ENCODE results near the gene GNG3. TPM values are rescaled to one million over a fixed set of nuclear protein-coding genes. Genes with fewer than 3 reads are reported as not detected.

The GNG3 gene
- total RNA-seq, 1 experiment from 2014 or later = not detected

DNA sequence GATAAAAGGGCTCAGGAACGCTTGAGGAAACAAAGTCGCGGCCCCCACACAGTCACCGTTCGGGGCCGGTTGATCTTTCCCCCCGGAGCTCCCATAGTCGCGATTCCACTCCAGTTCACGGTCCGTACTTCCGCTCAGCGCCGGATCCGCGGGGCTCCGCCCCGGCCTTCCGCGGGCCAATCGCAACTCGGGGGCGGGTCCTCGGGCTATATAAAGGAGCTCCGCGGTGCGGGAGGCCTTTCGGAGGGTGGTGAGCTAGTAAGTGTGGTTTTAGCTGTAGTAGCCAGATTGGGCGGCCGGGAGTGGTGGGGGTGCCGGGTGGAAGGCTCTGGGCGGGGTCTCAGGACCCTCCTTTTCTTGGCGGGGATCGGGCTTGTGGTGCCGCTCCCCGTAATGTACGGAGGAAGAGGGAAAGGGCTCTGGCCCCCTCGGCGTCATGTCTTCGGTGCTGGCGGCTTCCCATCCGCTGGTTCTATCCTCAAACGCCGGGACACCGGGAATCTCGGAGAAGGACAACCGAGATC, 42.3 kb upstream of the GNG3 start, which contains the start of the genes C11orf98 and CSKMT:
Gene C11orf98, minus strand, starts transcription at position 136 of the 524 bp plus-strand sequence. Its CDS starts 41 bp downstream, at position 95.
Gene CSKMT, plus strand, starts transcription at position 238 of the 524 bp plus-strand sequence. CDS start 568 bp downstream, outside the sequence.
- Histone ChIP-seq H3K9ac (ENCODE audit: low read length) (peak within 1 kb of the TSS; percentile 100), H3K27me3 (ENCODE audit: insufficient read depth, low read length) (no peaks in the 10 kb centered on the region), H3K9me3 (ENCODE audit: control insufficient read depth in 1 of 2, insufficient read depth in 1 of 2, low read depth in 1 of 2, low read length in 2 of 2) (no peaks in the 10 kb centered on the region), H4K20me1 (ENCODE audit: insufficient read depth) (no peaks in the 10 kb centered on the region), H3K79me2 (ENCODE audit: insufficient read depth, low read length) (peaks cover 56% of the 10 kb centered on the region), H2AFZ (ENCODE audit: low read depth, low read length, poor library complexity, severe bottlenecking) (no peak within 1 kb of the TSS), H3K27ac (ENCODE audit: low read depth, low read length) (peak within 1 kb of the TSS; percentile 96), H3K36me3 (ENCODE audit: control insufficient read depth in 1 of 2, insufficient read depth in 2 of 2, low read length in 2 of 2) (peaks cover 11 to 32% of the 10 kb centered on the region in 2 experiments; a peak in 3 of 4 replicates), H3K4me2 (ENCODE audit: low read length) (peak within 1 kb of the TSS; percentile 98), H3K4me1 (ENCODE audit: control insufficient read depth in 1 of 2, insufficient read depth in 2 of 2, low read length in 2 of 2) (peaks cover 24 to 43% of the 10 kb centered on the region in 2 experiments; a peak in 3 of 4 replicates), H3K9me2 (ENCODE audit: insufficient read depth) (no peaks in the 10 kb centered on the region), H3K4me3 (replicated peaks in 1 of 2; ENCODE audit: low read depth in 1 of 2, low read length in 2 of 2) (peak within 1 kb of the TSS; percentile 99)
- BruUV-seq (replicated peaks) = TSS peak; percentile 85
- intact Hi-C loops (cut with micrococcal nuclease) = no loop called here
- ATAC-seq = peak; percentile 81
- DNase-seq (ENCODE audit: low read depth, low spot score) = peak; percentile 84
- ChIA-PET CTCF (interaction anchor here (0.6 to 1.9 kb wide), 8 partner anchors 10 to 327 kb away, joined by 3 to 6 read pairs (median 4); partner anchors contain the start of genes INTS5 and TUT1), RAD21 (ENCODE audit: low non-redundant PET in 1 of 2, low total read pairs in 2 of 2, uncharacterized antibody in 2 of 2, unreplicated experiment in 2 of 2) (interaction anchor here in 1 of 2 experiments (1.7 kb wide), 1 partner anchor 12 kb away, joined by 6 read pairs; the partner anchor contains the start of gene INTS5), POLR2A (interaction anchor here (0.7 to 8.9 kb wide), 40 partner anchors 9 to 1523 kb away, joined by 3 to 195 read pairs (median 5); partner anchors contain the start of genes B3GAT3, EEF1G, GANAB and HNRNPUL2)
- TF ChIP-seq YY1 (IDR thresholded peaks at IDR 0.05; ENCODE audit: extremely low read depth, insufficient replicate concordance, low read depth, low read length) (peak; percentile 82), POLR2A (IDR thresholded peaks at IDR 0.05; ENCODE audit: borderline replicate concordance, extremely low read depth, insufficient read depth, insufficient read length) (peak; percentile 99), ZFX (IDR thresholded peaks at IDR 0.05) (peak; percentile 70; the same call in 1 of the 2 replicates), POLR2AphosphoS5 (IDR thresholded peaks at IDR 0.05; ENCODE audit: low read depth, low read length) (peak; percentile 100), SRF (IDR thresholded peaks at IDR 0.05; ENCODE audit: low read depth) (no peak)

DNA sequence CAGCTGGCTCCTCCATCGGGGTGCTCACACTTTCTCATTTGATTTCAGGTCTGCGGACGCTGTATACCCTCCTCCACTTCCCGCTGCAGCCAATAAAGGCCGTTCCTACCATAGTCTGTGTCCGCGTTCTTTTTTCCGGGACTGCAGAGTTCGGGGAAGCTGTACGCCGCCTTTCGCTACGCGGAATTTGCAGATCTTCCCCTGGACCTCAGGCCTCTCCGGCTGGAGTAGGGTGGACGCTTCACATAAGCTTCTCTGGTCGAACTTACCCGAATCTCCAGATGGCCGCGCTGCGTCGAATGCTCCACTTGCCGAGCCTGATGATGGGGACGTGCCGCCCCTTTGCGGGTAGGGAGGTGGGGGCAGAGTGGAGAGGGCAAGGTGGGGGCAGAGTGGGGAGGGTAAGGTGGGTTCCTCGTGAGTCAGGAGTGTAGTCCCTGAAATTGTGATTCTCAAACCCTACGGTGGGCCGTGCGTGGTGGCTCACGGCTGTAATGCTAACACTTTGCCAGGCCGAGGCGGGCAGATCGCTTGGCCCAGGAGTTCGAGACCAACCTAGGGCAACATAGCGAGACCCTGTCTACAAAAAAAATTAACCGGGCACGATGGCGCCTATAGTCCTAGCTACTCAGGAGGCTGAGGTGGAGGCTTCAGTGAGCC, 41.7 kb upstream of the GNG3 start:
- Histone ChIP-seq H3K4me3 (replicated peaks in 1 of 2; ENCODE audit: low read depth in 1 of 2, low read length in 2 of 2) (peak overlapping the region; percentile 99), H3K4me2 (ENCODE audit: low read length) (peak overlapping the region; percentile 98), H4K20me1 (ENCODE audit: insufficient read depth) (no peaks in the 10 kb centered on the region), H2AFZ (ENCODE audit: low read depth, low read length, poor library complexity, severe bottlenecking) (no peak overlapping the region), H3K4me1 (ENCODE audit: control insufficient read depth in 1 of 2, insufficient read depth in 2 of 2, low read length in 2 of 2) (peaks cover 29 to 49% of the 10 kb centered on the region in 2 experiments; a peak in 3 of 4 replicates), H3K27me3 (ENCODE audit: insufficient read depth, low read length) (no peaks in the 10 kb centered on the region), H3K27ac (ENCODE audit: low read depth, low read length) (peak overlapping the region; percentile 96), H3K9me2 (ENCODE audit: insufficient read depth) (no peaks in the 10 kb centered on the region), H3K9me3 (ENCODE audit: control insufficient read depth in 1 of 2, insufficient read depth in 1 of 2, low read depth in 1 of 2, low read length in 2 of 2) (no peaks in the 10 kb centered on the region), H3K36me3 (ENCODE audit: control insufficient read depth in 1 of 2, insufficient read depth in 2 of 2, low read length in 2 of 2) (peaks cover 11 to 32% of the 10 kb centered on the region in 2 experiments; a peak in 3 of 4 replicates), H3K9ac (ENCODE audit: low read length) (peak overlapping the region; percentile 100), H3K79me2 (ENCODE audit: insufficient read depth, low read length) (peaks cover 62% of the 10 kb centered on the region)
- DNase-seq (ENCODE audit: low read depth, low spot score) = no peak
- ChIA-PET POLR2A (interaction anchor here (0.7 to 8.9 kb wide), 33 partner anchors 9 to 1523 kb away, joined by 3 to 195 read pairs (median 6); partner anchors contain the start of genes B3GAT3, EEF1G, GANAB and HNRNPUL2), RAD21 (ENCODE audit: low non-redundant PET in 1 of 2, low total read pairs in 2 of 2, uncharacterized antibody in 2 of 2, unreplicated experiment in 2 of 2) (interaction anchor here in 1 of 2 experiments (1.7 kb wide), 1 partner anchor 13 kb away, joined by 6 read pairs; the partner anchor contains the start of gene INTS5), CTCF (interaction anchor here (0.6 to 1.9 kb wide), 7 partner anchors 11 to 327 kb away, joined by 3 to 6 read pairs (median 4); partner anchors contain the start of genes INTS5 and TUT1)
- intact Hi-C loops (cut with micrococcal nuclease) = no loop called here
- ATAC-seq = peak; percentile 12
- BruUV-seq (replicated peaks) = no TSS peak
- TF ChIP-seq SIN3A (IDR thresholded peaks at IDR 0.05; ENCODE audit: low read depth) = no peak
- TF ChIP-seq, protein P1, sequence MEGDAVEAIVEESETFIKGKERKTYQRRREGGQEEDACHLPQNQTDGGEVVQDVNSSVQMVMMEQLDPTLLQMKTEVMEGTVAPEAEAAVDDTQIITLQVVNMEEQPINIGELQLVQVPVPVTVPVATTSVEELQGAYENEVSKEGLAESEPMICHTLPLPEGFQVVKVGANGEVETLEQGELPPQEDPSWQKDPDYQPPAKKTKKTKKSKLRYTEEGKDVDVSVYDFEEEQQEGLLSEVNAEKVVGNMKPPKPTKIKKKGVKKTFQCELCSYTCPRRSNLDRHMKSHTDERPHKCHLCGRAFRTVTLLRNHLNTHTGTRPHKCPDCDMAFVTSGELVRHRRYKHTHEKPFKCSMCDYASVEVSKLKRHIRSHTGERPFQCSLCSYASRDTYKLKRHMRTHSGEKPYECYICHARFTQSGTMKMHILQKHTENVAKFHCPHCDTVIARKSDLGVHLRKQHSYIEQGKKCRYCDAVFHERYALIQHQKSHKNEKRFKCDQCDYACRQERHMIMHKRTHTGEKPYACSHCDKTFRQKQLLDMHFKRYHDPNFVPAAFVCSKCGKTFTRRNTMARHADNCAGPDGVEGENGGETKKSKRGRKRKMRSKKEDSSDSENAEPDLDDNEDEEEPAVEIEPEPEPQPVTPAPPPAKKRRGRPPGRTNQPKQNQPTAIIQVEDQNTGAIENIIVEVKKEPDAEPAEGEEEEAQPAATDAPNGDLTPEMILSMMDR (IDR thresholded peaks at IDR 0.05 in 2 of 3, conservative IDR thresholded peaks at IDR 0.05 in 1 of 3; ENCODE audit: borderline replicate concordance in 1 of 3, insufficient read depth in 1 of 3, low read depth in 2 of 3, low read length in 2 of 3) = no peak
- TF ChIP-seq YY1 (IDR thresholded peaks at IDR 0.05; ENCODE audit: extremely low read depth, insufficient replicate concordance, low read depth, low read length) = no peak
- TF ChIP-seq, protein P2, sequence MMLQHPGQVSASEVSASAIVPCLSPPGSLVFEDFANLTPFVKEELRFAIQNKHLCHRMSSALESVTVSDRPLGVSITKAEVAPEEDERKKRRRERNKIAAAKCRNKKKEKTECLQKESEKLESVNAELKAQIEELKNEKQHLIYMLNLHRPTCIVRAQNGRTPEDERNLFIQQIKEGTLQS (IDR thresholded peaks at IDR 0.05) = no peak
- TF ChIP-seq ELF1 (IDR thresholded peaks at IDR 0.05; ENCODE audit: borderline replicate concordance, low read depth) = no peak
- no peak for TF ChIP-seq EZH2phosphoT487 (IDR thresholded peaks at IDR 0.05; ENCODE audit: borderline replicate concordance)
- no peak for TF ChIP-seq CBX3 (IDR thresholded peaks at IDR 0.05; ENCODE audit: low read depth)
- no peak for TF ChIP-seq FOSL1 (IDR thresholded peaks at IDR 0.05; ENCODE audit: low read depth)
- TF ChIP-seq ZFX (IDR thresholded peaks at IDR 0.05) = 0 out of 2 replicates have a peak, but pooled peaks have one; percentile 0
- TF ChIP-seq POLR2A (IDR thresholded peaks at IDR 0.05; ENCODE audit: borderline replicate concordance, extremely low read depth, insufficient read depth, insufficient read length) = peak; percentile 29
- no peak for TF ChIP-seq RAD21 (IDR thresholded peaks at IDR 0.05; ENCODE audit: low read depth)
- no peak for TF ChIP-seq EZH2 (IDR thresholded peaks at IDR 0.05)

All from HCT116 (cell line).